ENCODE results near the gene APBB2.

- TF ChIP-seq POLR2A (IDR thresholded peaks at IDR 0.05) (no peak), CTCF (IDR thresholded peaks at IDR 0.05) (no peak)
These were observed 223.5 kb downstream of the APBB2 start for GRCh38 chr4:40990899-40991265.
